ENCODE data around the gene CSMD2.

The CSMD2 gene

GRCh38 chr1:33997127-33998036 lies 167.6 kb downstream of the CSMD2 start:
- DNase-seq (ENCODE audit: low read depth) = no peak

GRCh38 chr1:33996281-33996680 lies 168.7 kb downstream of the CSMD2 start:
- no peak for DNase-seq (ENCODE audit: low read depth)

- DNase-seq (ENCODE audit: low read depth) = no peak
These were observed 171.7 kb downstream of the CSMD2 start for GRCh38 chr1:33993301-33993700.

GRCh38 chr1:33990281-33990680 lies 174.7 kb downstream of the CSMD2 start:
- no peak for DNase-seq (ENCODE audit: low read depth)

GRCh38 chr1:33988161-33988560 lies 176.9 kb downstream of the CSMD2 start:
- no peak for DNase-seq (ENCODE audit: low read depth)

GRCh38 chr1:33986390-33987095 lies 178.5 kb downstream of the CSMD2 start:
- DNase-seq (ENCODE audit: low read depth) = peak; percentile 71

GRCh38 chr1:33985656-33986055 lies 179.4 kb downstream of the CSMD2 start:
- no peak for DNase-seq (ENCODE audit: low read depth)

- DNase-seq (ENCODE audit: low read depth) = no peak
These were observed 180.0 kb downstream of the CSMD2 start for GRCh38 chr1:33984906-33985565.

- DNase-seq (ENCODE audit: low read depth) = no peak
These were observed 182.6 kb downstream of the CSMD2 start for GRCh38 chr1:33982419-33982818.

- no peak for DNase-seq (ENCODE audit: low read depth)
These were observed 185.7 kb downstream of the CSMD2 start for GRCh38 chr1:33979341-33979740.

GRCh38 chr1:33975961-33976360 lies 189.1 kb downstream of the CSMD2 start:
- no peak for DNase-seq (ENCODE audit: low read depth)

- no peak for DNase-seq (ENCODE audit: low read depth)
These were observed 191.1 kb downstream of the CSMD2 start for GRCh38 chr1:33973799-33974545.

GRCh38 chr1:33972676-33973395 lies 192.2 kb downstream of the CSMD2 start:
- no peak for DNase-seq (ENCODE audit: low read depth)

- no peak for DNase-seq (ENCODE audit: low read depth)
These were observed 193.1 kb downstream of the CSMD2 start for GRCh38 chr1:33971913-33972312.

- no peak for DNase-seq (ENCODE audit: low read depth)
These were observed 193.9 kb downstream of the CSMD2 start for GRCh38 chr1:33971018-33971710.

- DNase-seq (ENCODE audit: low read depth) = no peak
These were observed 194.7 kb downstream of the CSMD2 start for GRCh38 chr1:33970148-33970825.

- DNase-seq (ENCODE audit: low read depth) = no peak
These were observed 198.5 kb downstream of the CSMD2 start for GRCh38 chr1:33966346-33967141.

- DNase-seq (ENCODE audit: low read depth) = no peak
These were observed 199.9 kb downstream of the CSMD2 start for GRCh38 chr1:33965086-33965485.

GRCh38 chr1:33962061-33962460 lies 203.0 kb downstream of the CSMD2 start:
- no peak for DNase-seq (ENCODE audit: low read depth)
